KBM-7 (cell line): ENCODE measurements around the gene CENPT.

Experiments
- DNase-seq: peaks from one replicate; pipeline ENCODE4 v3.0.0-alpha.2; 2015
- in situ Hi-C: fragments of 300-500 bp; cut with MboI; formaldehyde crosslinking; loops from 2 replicates; pipeline ENCODE4 v1.14.3; 2020; ENCODE audit warnings: low sequenced_read_pairs, low pct_unique_long_range_greater_than_20kb, mixed read lengths

CENPT gene

GRCh38 chr16:67782567-67783352 lies 64.7 kb downstream of the CENPT start:
- DNase-seq = no peak
- in situ Hi-C loops = no loop called here

- DNase-seq = peak; percentile 48
- in situ Hi-C loops = no loop called here
These were observed 66.0 kb downstream of the CENPT start for GRCh38 chr16:67781565-67781921.

- in situ Hi-C loops = no loop called here
- no peak for DNase-seq
These were observed 66.5 kb downstream of the CENPT start for GRCh38 chr16:67780847-67781564.

GRCh38 chr16:67779256-67780014 lies 68.1 kb downstream of the CENPT start:
- DNase-seq = no peak
- in situ Hi-C loops = no loop called here
